Measurements from ENCODE around the gene LAMC3. TPM values are rescaled to one million over a fixed set of nuclear protein-coding genes. Genes with fewer than 3 reads are reported as not detected.

LAMC3 gene
- total and polyA plus RNA-seq, 5 experiments from 2014 or later, result 0.02 to 7.2 (median 6.9) TPM; not detected in 2

DNA sequence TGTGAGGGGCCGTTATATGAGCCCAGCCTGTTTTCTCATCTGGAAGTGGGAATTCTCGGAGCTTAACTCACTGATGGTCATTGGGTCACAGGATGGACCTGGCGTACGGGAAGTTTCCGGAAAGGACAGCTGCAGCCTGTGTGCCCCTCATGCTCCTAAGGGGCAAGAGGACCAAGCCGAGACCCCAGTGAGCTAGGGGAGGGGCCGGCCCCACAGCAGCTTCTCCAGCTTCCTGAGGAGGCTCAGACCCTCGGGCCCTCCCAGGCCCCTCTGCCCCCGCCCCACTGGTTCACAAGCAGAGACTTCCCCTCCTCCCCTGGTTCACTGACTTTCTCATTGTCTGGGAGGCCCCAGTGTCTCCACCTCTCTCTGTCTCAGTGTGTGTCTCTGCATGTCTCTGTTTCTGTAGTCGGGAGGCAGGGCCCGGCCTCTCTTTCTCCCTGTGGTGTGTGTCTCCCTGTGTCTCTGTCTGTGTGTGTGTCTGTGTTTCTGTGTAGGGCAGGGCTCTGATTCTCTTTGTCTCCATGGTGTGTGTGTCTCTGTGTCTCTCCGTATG, 37.6 kb upstream of the LAMC3 start:
- Mint-ChIP-seq H3K27me3 (peaks cover 9 to 28% (median 25%) of the 10 kb centered on the region in 5 donors), H3K9me3 (no peaks in the 10 kb centered on the region), H3K36me3 (no peaks in the 10 kb centered on the region), H3K27ac (no peak overlapping the region), H3K4me3 (no peak overlapping the region), H3K4me1 (peaks cover 0 to 8% (median 0%) of the 10 kb centered on the region in 4 donors)
- DNase-seq, result no peak
- no peak for ATAC-seq
- POLR2A ChIA-PET, result no interaction called here

DNA sequence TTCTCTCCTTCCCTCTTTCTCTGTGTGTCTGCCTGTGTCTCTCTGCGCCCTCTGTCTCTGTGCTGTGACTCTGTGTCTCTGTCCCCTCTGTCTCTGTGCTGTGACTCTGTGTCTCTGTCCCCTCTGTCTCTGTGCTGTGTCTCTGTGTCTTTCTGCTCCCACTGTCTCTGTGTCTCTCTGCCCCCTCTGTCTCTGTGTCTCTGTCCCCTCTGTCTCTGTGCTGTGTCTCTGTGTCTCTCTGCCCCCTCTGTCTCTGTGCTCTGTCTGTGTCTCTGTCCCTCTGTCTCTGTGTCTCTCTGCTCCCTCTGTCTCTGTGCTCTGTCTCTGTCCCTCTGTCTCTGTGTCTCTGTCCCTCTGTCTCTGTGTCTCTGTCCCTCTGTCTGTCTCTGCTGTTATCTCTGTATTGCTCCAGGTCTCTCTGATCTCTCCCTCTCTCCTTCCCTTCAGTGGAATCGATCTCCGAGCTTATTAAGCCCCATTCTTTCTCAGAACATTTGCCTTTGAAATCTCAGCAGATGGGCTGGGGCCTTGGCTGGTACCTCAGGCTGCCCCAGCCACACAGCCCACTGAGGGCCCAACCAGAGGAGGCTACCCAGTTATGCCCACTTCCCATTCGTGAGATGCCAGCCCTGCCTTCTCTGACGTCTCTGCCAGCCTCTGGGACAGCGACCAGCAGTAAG, 36.6 kb upstream of the LAMC3 start:
- Mint-ChIP-seq H3K36me3 (no peaks in the 10 kb centered on the region), H3K4me3 (no peak overlapping the region), H3K27ac (no peak overlapping the region), H3K4me1 (peaks cover 0 to 8% (median 0%) of the 10 kb centered on the region in 4 donors), H3K27me3 (peaks cover 9 to 34% (median 27%) of the 10 kb centered on the region in 5 donors), H3K9me3 (no peaks in the 10 kb centered on the region)
- POLR2A ChIA-PET, result no interaction called here
- ATAC-seq (no peak), DNase-seq (no peak)

DNA sequence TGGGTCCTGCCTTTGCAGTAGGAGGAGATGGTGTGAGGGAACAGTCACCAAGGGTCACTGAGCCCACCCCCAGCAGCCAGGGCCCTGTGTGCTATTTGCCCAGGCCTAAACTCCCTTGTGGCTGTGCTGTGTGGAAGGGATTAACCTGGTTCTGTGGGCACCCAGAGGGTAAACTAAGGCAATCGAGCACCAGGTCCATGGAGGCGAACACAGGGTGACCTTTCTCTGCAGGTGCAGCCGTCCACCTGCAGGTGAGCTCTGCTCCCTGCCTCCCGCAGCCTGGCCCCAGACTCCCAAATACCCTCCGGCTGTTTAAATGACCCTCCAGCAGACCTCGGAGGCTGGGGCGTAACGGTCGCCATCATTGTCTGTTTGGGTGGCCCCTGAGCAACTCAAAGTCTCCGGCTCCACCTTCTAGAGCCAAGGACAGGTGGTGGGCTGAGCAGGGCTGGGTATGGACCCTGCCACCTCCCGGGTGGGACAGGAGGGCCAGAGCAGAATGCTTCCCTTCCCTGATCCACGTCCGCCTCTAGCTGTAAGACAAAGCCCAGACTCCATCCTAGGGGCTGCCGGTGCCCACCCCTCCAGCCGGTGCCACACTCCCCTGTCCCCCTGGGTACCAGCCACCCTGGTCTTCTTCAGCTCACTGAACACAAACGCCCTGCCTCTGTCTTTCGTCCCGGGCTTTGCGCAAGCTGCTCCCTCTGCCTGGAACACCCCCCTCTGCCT, 35.9 kb upstream of the LAMC3 start:
- Mint-ChIP-seq H3K27me3 (peaks cover 9 to 38% (median 27%) of the 10 kb centered on the region in 5 donors), H3K9me3 (no peaks in the 10 kb centered on the region), H3K4me1 (peaks cover 0 to 8% (median 0%) of the 10 kb centered on the region in 4 donors), H3K4me3 (no peak overlapping the region), H3K36me3 (no peaks in the 10 kb centered on the region), H3K27ac (no peak overlapping the region)
- POLR2A ChIA-PET, result no interaction called here
- ATAC-seq (no peak), DNase-seq (no peak)

DNA sequence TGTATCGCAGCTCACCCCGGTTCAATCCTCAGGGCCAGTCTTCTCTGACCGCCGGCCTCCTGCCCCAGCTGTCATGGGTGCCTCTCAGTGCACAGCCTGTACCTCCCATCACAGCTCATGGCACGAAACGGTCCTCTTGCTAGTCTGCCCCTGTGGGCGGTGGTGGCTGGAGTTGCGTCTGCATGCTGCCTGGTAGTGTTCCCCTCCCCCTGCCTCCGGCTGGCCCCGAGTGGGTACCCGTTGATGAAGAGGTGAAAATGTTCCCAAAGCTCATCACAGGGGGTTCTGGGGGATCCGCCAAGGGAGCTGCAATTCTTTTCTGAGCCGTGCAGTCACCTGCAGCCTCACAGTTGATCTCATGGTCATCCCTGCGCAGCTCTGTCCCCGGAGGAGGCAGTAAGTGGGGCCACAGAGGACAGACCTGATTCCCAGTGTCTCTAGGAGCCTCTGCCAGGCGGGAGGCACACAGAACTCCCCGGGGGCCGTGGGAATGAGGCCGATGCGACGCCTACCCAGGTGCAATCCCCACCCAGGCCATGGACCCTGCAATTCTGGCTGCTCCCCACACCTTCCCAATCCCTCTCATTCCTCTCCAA, 35.2 kb upstream of the LAMC3 start:
- no peak for ATAC-seq
- H3K36me3 Mint-ChIP-seq, result no peaks in the 10 kb centered on the region
- H3K4me1 Mint-ChIP-seq, result peaks cover 0 to 8% (median 0%) of the 10 kb centered on the region in 4 donors
- no peak overlapping the region for H3K4me3 Mint-ChIP-seq
- POLR2A ChIA-PET, result no interaction called here
- no peak overlapping the region for H3K27ac Mint-ChIP-seq
- no peak for DNase-seq
- peaks cover 9 to 38% (median 25%) of the 10 kb centered on the region in 5 donors for H3K27me3 Mint-ChIP-seq
- no peaks in the 10 kb centered on the region for H3K9me3 Mint-ChIP-seq

DNA sequence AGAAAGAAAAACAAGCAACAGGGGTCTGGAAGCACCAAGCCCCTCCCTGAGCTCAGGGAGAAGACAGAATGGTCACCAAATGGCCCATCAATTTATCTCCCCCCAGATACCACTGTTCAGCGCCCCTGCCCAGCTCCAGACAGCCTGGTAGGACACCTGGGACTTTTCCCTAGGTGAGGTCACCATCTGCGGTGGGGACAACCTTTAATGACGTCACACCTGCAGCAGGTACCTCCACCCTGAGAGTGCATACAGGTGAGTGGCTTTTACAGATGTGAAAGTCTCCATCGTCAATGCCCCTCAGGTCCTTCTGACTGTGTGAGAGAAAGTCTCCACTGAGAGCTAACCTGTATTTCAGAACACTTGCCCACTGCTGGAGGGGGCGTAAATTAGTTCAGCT, 34.3 kb upstream of the LAMC3 start:
- Mint-ChIP-seq H3K27ac (no peak overlapping the region), H3K36me3 (no peaks in the 10 kb centered on the region), H3K4me3 (no peak overlapping the region), H3K27me3 (peaks cover 9 to 38% (median 29%) of the 10 kb centered on the region in 5 donors), H3K4me1 (peaks cover 0 to 8% (median 0%) of the 10 kb centered on the region in 4 donors), H3K9me3 (no peaks in the 10 kb centered on the region)
- POLR2A ChIA-PET, result interaction anchor here (0.6 kb wide), 2 partner anchors 268 to 825 kb away, joined by 3 read pairs; no protein-coding TSS in a partner anchor
- DNase-seq, result no peak
- no peak for ATAC-seq

DNA sequence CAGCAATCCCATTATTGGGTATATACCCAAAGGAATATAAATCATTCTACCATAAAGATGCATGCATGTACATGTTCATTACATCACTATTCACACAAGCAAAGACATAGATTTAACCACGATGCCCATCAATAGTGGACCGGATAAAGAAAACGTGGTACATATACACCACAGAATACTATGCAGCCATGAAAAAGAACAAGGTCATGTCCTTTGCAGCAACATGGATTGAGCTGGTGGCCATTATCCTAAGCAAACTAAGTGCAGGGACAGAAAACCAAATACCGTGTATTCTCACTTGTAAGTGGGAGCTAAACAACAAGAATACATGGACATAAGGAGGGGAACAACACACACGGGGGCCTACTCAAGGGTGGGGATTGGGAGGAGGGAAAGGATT, 33.8 kb upstream of the LAMC3 start:
- H3K4me3 Mint-ChIP-seq, result no peak overlapping the region
- DNase-seq (no peak), ATAC-seq (no peak)
- no peak overlapping the region for H3K27ac Mint-ChIP-seq
- H3K27me3 Mint-ChIP-seq, result peaks cover 9 to 38% (median 31%) of the 10 kb centered on the region in 5 donors
- no peaks in the 10 kb centered on the region for H3K36me3 Mint-ChIP-seq
- POLR2A ChIA-PET, result interaction anchor here (0.6 kb wide), 2 partner anchors 268 to 825 kb away, joined by 3 read pairs; no protein-coding TSS in a partner anchor
- peaks cover 0 to 8% (median 0%) of the 10 kb centered on the region in 4 donors for H3K4me1 Mint-ChIP-seq
- no peaks in the 10 kb centered on the region for H3K9me3 Mint-ChIP-seq

DNA sequence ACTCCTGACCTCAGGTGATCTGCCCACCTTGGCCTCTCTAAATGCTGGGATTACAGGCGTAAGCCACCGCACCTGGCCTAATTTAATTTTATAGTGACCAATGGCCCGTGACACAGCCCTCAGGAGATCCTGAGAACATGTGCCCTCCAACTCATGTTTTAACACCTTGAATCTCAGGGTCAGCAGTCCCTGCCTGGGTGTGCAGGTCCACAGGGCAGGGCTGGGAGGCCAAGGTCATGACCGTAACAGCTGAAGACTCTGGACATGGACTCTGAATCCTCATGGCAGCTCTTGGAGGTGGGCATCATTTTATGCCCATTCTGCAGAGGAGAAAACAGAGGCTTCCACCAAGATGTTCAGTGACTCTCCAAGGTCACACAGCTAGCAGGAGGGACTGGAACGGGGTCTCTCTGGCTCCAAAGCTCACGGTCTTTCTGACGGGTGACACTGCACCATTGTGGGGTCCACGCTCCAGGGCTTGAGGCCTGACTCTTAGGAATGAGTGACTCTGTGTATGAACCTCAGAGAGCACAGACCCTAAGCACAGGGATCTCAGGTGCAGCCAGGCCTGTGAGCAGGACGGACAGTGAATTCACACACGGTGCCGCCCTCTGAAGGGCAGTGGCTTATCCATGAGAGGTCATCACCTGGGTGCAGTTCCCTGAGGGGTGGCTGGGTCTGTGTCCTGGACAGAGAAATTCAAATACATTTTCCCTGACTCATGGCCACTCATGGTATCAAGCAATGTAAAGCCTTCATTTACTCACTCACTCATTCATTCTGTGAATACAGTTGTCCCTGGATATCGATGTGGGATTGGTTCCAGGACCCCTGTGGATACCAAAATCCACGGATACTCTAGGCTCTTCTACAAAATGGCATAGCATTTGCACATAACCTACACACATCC, 32.8 kb upstream of the LAMC3 start:
- peaks cover 9 to 35% (median 30%) of the 10 kb centered on the region in 5 donors for H3K27me3 Mint-ChIP-seq
- H3K4me3 Mint-ChIP-seq, result no peak overlapping the region
- H3K36me3 Mint-ChIP-seq, result no peaks in the 10 kb centered on the region
- H3K27ac Mint-ChIP-seq, result no peak overlapping the region
- H3K9me3 Mint-ChIP-seq, result no peaks in the 10 kb centered on the region
- peaks cover 0 to 8% (median under 1%) of the 10 kb centered on the region in 4 donors for H3K4me1 Mint-ChIP-seq
- POLR2A ChIA-PET, result no interaction called here
- DNase-seq, result no peak
- no peak for ATAC-seq

DNA sequence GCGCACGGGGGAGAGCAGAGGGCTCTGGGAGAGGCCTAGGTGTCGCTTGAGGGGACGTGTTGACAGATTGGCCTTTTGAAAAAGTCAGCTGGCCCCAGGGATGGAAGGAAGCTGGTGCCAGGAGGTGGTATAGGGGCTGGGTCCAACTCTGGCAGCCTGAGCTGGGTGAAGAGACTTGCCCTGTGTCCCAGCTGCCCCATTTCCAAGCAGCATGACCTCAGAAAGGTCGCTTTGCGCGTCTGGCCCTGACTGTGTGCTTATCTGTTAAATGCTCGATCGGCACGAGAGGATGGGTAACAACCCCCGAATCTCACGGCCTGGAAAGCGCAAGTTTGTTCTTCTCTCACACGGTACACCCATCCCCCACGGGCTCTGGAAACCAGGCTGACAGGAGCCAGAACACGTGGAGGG, 31.2 kb upstream of the LAMC3 start:
- POLR2A ChIA-PET, result no interaction called here
- Mint-ChIP-seq H3K9me3 (no peaks in the 10 kb centered on the region), H3K27ac (no peak overlapping the region)

DNA sequence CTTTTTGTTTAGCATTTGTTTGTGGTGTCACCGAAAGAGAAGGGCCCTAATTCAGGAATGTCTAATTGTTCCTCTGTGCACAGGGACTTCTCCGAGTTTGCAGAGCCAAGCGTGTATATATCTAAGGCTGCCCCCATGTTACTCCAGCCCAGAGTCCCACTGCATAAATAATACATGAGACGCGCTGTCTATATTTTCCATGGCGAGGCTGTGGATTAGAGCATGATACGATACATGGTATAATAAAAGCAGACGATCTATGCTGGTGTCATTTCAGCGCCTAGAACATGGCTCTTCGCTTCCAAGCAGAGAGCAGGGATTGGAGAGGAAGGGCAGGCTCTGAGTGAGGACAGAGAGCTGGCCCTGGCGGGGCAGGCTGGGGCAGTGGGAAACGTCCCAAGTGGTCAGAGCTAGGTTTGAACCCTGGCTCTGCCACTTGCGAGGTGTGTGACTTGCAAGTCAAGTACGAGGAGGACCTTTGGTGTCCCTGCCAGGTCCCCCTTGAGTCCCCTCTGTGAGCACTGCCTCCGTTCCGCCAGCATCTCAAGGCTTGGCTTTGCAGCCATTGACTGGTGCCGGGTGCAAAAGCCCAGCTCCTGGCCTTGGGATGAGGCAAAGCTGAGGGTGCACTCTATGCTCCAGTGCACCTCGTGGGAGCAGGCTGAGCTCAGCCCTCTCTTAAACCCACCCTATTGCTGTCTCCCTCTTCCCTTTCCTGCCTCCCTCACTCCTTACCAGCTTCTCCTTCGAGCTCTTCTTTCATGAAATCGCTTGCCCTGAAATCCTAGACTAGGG, 29.2 kb upstream of the LAMC3 start:
- peaks cover 2 to 15% (median 10%) of the 10 kb centered on the region in 5 donors for H3K27me3 Mint-ChIP-seq
- H3K4me3 Mint-ChIP-seq, result no peak overlapping the region
- DNase-seq (no peak), ATAC-seq (no peak)
- H3K36me3 Mint-ChIP-seq, result no peaks in the 10 kb centered on the region
- H3K9me3 Mint-ChIP-seq, result no peaks in the 10 kb centered on the region
- POLR2A ChIA-PET, result no interaction called here
- H3K4me1 Mint-ChIP-seq, result peaks cover 0 to 1% (median 0%) of the 10 kb centered on the region in 4 donors
- H3K27ac Mint-ChIP-seq, result no peak overlapping the region

More for the DNA sequence above, 31.2 kb upstream of the LAMC3 start:
- no peak overlapping the region for H3K4me3 Mint-ChIP-seq
- no peaks in the 10 kb centered on the region for H3K36me3 Mint-ChIP-seq
- H3K27me3 Mint-ChIP-seq, result peaks cover 2 to 20% (median 18%) of the 10 kb centered on the region in 5 donors
- peaks cover 0 to 1% (median 0%) of the 10 kb centered on the region in 4 donors for H3K4me1 Mint-ChIP-seq
- DNase-seq, result no peak
- ATAC-seq, result no peak

DNA sequence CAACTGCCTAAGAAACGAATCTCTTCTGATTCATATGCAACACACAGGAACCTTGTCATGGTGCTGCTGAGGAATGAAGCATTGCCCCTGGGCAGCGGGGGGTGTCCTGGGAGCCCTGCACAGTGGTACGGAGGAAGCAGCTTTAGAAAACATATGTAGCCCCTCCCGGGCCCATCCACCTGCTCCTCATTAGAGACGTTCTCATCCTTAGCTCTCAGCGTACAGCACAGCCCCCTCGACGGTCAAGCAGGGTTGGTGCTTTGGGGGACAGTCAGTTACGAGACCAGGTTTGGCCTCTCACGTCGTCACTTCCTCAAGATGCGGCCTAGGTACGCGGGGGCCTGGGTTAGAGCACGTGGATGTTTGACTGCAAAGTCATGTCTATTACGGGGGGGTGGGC, 28.4 kb upstream of the LAMC3 start:
- DNase-seq (no peak), ATAC-seq (no peak)
- H3K4me3 Mint-ChIP-seq, result no peak overlapping the region
- peaks cover 0 to 1% (median 0%) of the 10 kb centered on the region in 4 donors for H3K4me1 Mint-ChIP-seq
- H3K27me3 Mint-ChIP-seq, result peaks cover 2 to 15% (median 10%) of the 10 kb centered on the region in 5 donors
- no peaks in the 10 kb centered on the region for H3K9me3 Mint-ChIP-seq
- no peaks in the 10 kb centered on the region for H3K36me3 Mint-ChIP-seq
- POLR2A ChIA-PET, result no interaction called here
- H3K27ac Mint-ChIP-seq, result no peak overlapping the region

DNA sequence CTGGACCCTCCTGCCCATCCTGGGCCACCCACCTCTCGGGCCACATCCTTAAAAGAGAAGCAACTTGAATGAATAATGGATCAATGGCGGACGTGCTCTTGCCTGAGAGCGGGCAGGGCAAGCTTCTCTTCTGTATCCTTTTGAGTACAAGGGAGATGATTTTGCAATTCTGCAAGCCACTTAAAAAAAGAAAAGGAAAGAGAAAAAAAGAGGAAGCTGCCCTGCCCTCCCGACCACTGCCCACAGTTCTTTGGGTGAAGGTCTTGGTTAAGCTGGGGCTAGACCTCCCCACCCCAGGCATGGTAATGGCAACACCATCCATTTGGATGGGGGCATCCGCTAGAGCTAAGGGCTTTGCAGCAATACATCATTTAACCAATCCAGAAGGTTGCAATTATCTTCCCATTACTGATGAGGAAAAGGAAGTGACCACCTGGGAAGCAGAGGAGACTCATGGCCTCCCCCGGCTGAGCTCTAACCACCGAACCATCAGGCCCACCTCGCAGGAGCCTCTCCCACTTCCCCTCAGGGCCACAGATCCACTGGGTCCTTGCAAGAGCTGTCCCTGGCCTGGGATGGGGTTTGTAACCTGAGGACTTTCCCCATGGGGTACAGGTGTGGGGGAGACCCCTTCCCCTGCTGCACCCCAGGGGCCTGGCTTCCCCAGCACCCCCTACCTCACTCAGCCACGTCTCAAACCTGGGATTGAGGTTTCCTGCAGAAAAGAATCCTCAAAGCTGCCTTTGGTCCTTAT, 27.8 kb upstream of the LAMC3 start:
- Mint-ChIP-seq H3K4me3 (no peak overlapping the region), H3K4me1 (peaks cover 0 to 1% (median 0%) of the 10 kb centered on the region in 4 donors), H3K9me3 (no peaks in the 10 kb centered on the region), H3K27ac (no peak overlapping the region), H3K36me3 (no peaks in the 10 kb centered on the region), H3K27me3 (peaks cover 2 to 15% (median 10%) of the 10 kb centered on the region in 5 donors)
- DNase-seq, result no peak
- POLR2A ChIA-PET, result no interaction called here
- no peak for ATAC-seq
